Upper lobe of left lung (tissue), 4 donors: ENCODE results near the gene DPH3.

ENCODE experiments used
- CTCF ChIP-seq, 6 experiments: fragments of 450-650 bp in 4 of 6; fragments of 200-600 bp in 2 of 6; sonication (generic) in 2 of 6; IDR thresholded peaks; one replicate each; pipeline ENCODE4 v1.5.1; 2016 to 2019; ENCODE audit warnings: antibody characterized with exemption in 6 of 6
- POLR2A ChIP-seq, 4 donors: fragments of 450-650 bp; IDR thresholded peaks; one replicate each; pipeline ENCODE4 v1.5.1; 2016 to 2017; ENCODE audit warnings: antibody characterized with exemption in 4 of 4, mild to moderate bottlenecking in 2 of 4
- POLR2AphosphoS5 ChIP-seq, 2 donors: sonication (generic); formaldehyde crosslinking; IDR thresholded peaks; one replicate each; pipeline ENCODE4 v1.5.1; 2017; ENCODE audit warnings: antibody characterized with exemption in 2 of 2

GRCh38 chr3:16304061-16305010, 39.6 kb upstream of the DPH3 start:
- TF ChIP-seq CTCF (IDR thresholded peaks at IDR 0.05) (no peak), POLR2A (IDR thresholded peaks at IDR 0.05) (no peak), POLR2AphosphoS5 (IDR thresholded peaks at IDR 0.05) (no peak)
